Gastroesophageal sphincter (tissue), 3 donors: ENCODE data around the gene ADAM12.

Source experiments
- CTCF ChIP-seq, 4 experiments: fragments of 200-600 bp in 2 of 4; fragments of 450-650 bp in 2 of 4; sonication (generic) in 1 of 4; IDR thresholded peaks; one replicate each; pipeline ENCODE4 v1.5.1; 2017 to 2019; ENCODE audit warnings: antibody characterized with exemption in 4 of 4, mild to moderate bottlenecking in 2 of 4, moderate library complexity in 2 of 4
- POLR2A ChIP-seq, 2 donors: fragments of 450-650 bp; IDR thresholded peaks; one replicate each; pipeline ENCODE4 v1.6.1; 2017; ENCODE audit warnings: antibody characterized with exemption in 2 of 2, mild to moderate bottlenecking in 2 of 2, moderate library complexity in 1 of 2

- TF ChIP-seq CTCF (IDR thresholded peaks at IDR 0.05) (no peak), POLR2A (IDR thresholded peaks at IDR 0.05) (no peak)
Measured at GRCh38 chr10:126250527-126251310, 137.6 kb downstream of the ADAM12 start.
